ENCODE results near the gene CLPSL2. TPM values are rescaled to one million over a fixed set of nuclear protein-coding genes. Genes with fewer than 3 reads are reported as not detected.

The CLPSL2 gene
- polyA plus RNA-seq, 5 donors, result not detected

Other genes with a start within 250 kb of the CLPSL2 start
- 10 to 100 TPM; 15.8 to 19.5 (median 16.6) TPM for gene FKBP5, start 87.7 kb upstream of the CLPSL2 start, polyA plus RNA-seq (ENCODE audit: insufficient read depth in 1 of 5, insufficient read length in 5 of 5, low replicate concordance in 1 of 5)
- under 1 TPM; 0.70 to 0.93 (median 0.82) TPM for gene ARMC12, start 39.6 kb upstream of the CLPSL2 start, polyA plus RNA-seq (ENCODE audit: insufficient read depth in 1 of 5, insufficient read length in 5 of 5, low replicate concordance in 1 of 5)
- not detected for gene CLPSL1, start 4.4 kb downstream of the CLPSL2 start, polyA plus RNA-seq (ENCODE audit: insufficient read depth in 1 of 5, insufficient read length in 5 of 5, low replicate concordance in 1 of 5)
- gene CLPS, start 20.7 kb downstream of the CLPSL2 start, polyA plus RNA-seq (ENCODE audit: insufficient read depth in 1 of 5, insufficient read length in 5 of 5, low replicate concordance in 1 of 5), result not detected
- gene LHFPL5, start 28.8 kb downstream of the CLPSL2 start, polyA plus RNA-seq (ENCODE audit: insufficient read depth in 1 of 5, insufficient read length in 5 of 5, low replicate concordance in 1 of 5), result not detected
- gene SRPK1, start 144.5 kb downstream of the CLPSL2 start, polyA plus RNA-seq (ENCODE audit: insufficient read depth in 1 of 5, insufficient read length in 5 of 5, low replicate concordance in 1 of 5), result 10 to 100 TPM; 28.7 to 47.1 (median 38.8) TPM
- gene SLC26A8, start 248.0 kb downstream of the CLPSL2 start, polyA plus RNA-seq (ENCODE audit: insufficient read depth in 1 of 5, insufficient read length in 5 of 5, low replicate concordance in 1 of 5), result under 1 TPM; 0.26 to 0.60 (median 0.48) TPM